Panc1 (cell line): ENCODE data around the gene SUFU. TPM values are rescaled to one million over a fixed set of nuclear protein-coding genes. Genes with fewer than 3 reads are reported as not detected.

ENCODE experiments used
- ATAC-seq: fragments of 200-7000 bp; cut with Tn5 transposase; 2 replicates; pipeline ENCODE4 v1.9.1; 2020; ENCODE audit warnings: mild to moderate bottlenecking, moderate library complexity
- BruUV-seq: library from RNA; stranded (reverse); fragments of 400-500 nt; replicated peaks from 2 replicates; lab custom pipeline; 2021; lab: Mats Ljungman, UMichigan
- CTCF ChIA-PET: fragments of 300-600 bp; sonication (Branson Sonifier 250); formaldehyde crosslinking; loops from one replicate; lab custom pipeline; 2022; ENCODE audit warnings: antibody characterized with exemption; lab: Charles Lee
- POLR2A ChIA-PET: fragments of 300-600 bp; sonication (Branson Sonifier 250); formaldehyde crosslinking; loops from one replicate; lab custom pipeline; 2022; ENCODE audit warnings: antibody characterized with exemption; lab: Charles Lee
- DNase-seq: peaks from one replicate; pipeline ENCODE4 v3.0.0-alpha.2; 2010; ENCODE audit warnings: low read depth, low spot score
- H3K27ac ChIP-seq: 2 replicates; pipeline ENCODE4 v1.5.1; 2011; ENCODE audit warnings: mild to moderate bottlenecking, low read length, inconsistent platforms
- H3K27me3 ChIP-seq: fragments of 200-500 bp; sonication (Bioruptor generic); 2 replicates; pipeline ENCODE4 v1.6.0; 2014; ENCODE audit warnings: low read length, inconsistent platforms; ENCODE audit not compliant: control insufficient read depth, insufficient read depth
- H3K36me3 ChIP-seq: fragments of 200-500 bp; sonication (Bioruptor generic); 2 replicates; pipeline ENCODE4 v1.5.1; 2014; ENCODE audit warnings: inconsistent platforms, mild to moderate bottlenecking, low read length, moderate library complexity; ENCODE audit not compliant: control insufficient read depth, insufficient read depth
- H3K4me1 ChIP-seq: 2 replicates; pipeline ENCODE4 v1.5.1; 2011; ENCODE audit warnings: inconsistent platforms, mild to moderate bottlenecking, low read length, moderate library complexity; ENCODE audit not compliant: control insufficient read depth, insufficient read depth
- H3K4me3 ChIP-seq, 2 experiments: 2 replicates each; pipeline ENCODE4 v1.5.1; 2011 to 2012; ENCODE audit warnings: low read depth in 2 of 2, low read length in 2 of 2, mild to moderate bottlenecking in 2 of 2, inconsistent platforms in 1 of 2, moderate library complexity in 1 of 2
- H3K9me3 ChIP-seq: fragments of 200-500 bp; sonication (Bioruptor generic); 2 replicates; pipeline ENCODE4 v1.5.1; 2014; ENCODE audit warnings: low read depth, mild to moderate bottlenecking, inconsistent platforms, low read length, moderate library complexity; ENCODE audit not compliant: control insufficient read depth, insufficient read depth
- CTCF ChIP-seq: fragments of 450-650 bp; IDR thresholded peaks from 2 replicates; pipeline ENCODE4 v1.5.1; 2017; ENCODE audit warnings: mild to moderate bottlenecking
- POLR2AphosphoS5 ChIP-seq: IDR thresholded peaks from 2 replicates; pipeline ENCODE4 v1.6.1; 2012; ENCODE audit warnings: mild to moderate bottlenecking, low read depth, low read length, moderate library complexity
- SIN3A ChIP-seq: IDR thresholded peaks from 2 replicates; pipeline ENCODE4 v1.6.1; 2012; ENCODE audit warnings: low read depth, mild to moderate bottlenecking, low read length, moderate library complexity, borderline replicate concordance; ENCODE audit not compliant: insufficient read depth
- TCF7L2 ChIP-seq: IDR thresholded peaks from 2 replicates; pipeline ENCODE4 v1.6.1; 2011; ENCODE audit warnings: mild to moderate bottlenecking, low read depth, low read length, inconsistent platforms
- in situ Hi-C: cut with HindIII; loops from 2 replicates; pipeline ENCODE4 v1.10.0; 2016; ENCODE audit warnings: low sequenced_read_pairs, low pct_unique_long_range_greater_than_20kb
- intact Hi-C: fragments of 100-400 bp; cut with micrococcal nuclease; formaldehyde crosslinking; loops from one replicate; pipeline ENCODE4 v1.10.0; 2022; ENCODE audit not compliant: unreplicated experiment
- total RNA-seq: library from RNA; stranded (reverse); gene quantifications from one replicate; pipeline ENCODE4 v1.2.1, GENCODE V29; 2021; ENCODE audit not compliant: unreplicated experiment
- TF ChIP-seq, protein P1 (sequence below), 2 experiments: IDR thresholded peaks; 2 replicates each; pipeline ENCODE4 v1.6.1; 2011 to 2012; ENCODE audit warnings: low read depth in 2 of 2, control low read depth in 1 of 2, low read length in 1 of 2, mild to moderate bottlenecking in 1 of 2, moderate library complexity in 1 of 2; ENCODE audit not compliant: insufficient read depth in 1 of 2

SUFU gene
- total RNA-seq, 1 experiment from 2014 or later, result 9.5 TPM

- in situ Hi-C loops, result no loop called here
- H3K36me3 ChIP-seq, result peaks cover 9% of the 10 kb centered on the region; the same call in 1 of the 2 replicates
- H3K27me3 ChIP-seq, result no peaks in the 10 kb centered on the region
- peak overlapping the region; percentile 94 for H3K27ac ChIP-seq
- ChIA-PET CTCF (no interaction called here), POLR2A (no interaction called here)
- no peaks in the 10 kb centered on the region for H3K9me3 ChIP-seq
- TF ChIP-seq POLR2AphosphoS5 (peak; percentile 76; the same call in 1 of the 2 replicates), CTCF (no peak; the same call in 1 of the 2 replicates), SIN3A (peak; percentile 69), TCF7L2 (peak; percentile 99)
- TF ChIP-seq, protein P1, sequence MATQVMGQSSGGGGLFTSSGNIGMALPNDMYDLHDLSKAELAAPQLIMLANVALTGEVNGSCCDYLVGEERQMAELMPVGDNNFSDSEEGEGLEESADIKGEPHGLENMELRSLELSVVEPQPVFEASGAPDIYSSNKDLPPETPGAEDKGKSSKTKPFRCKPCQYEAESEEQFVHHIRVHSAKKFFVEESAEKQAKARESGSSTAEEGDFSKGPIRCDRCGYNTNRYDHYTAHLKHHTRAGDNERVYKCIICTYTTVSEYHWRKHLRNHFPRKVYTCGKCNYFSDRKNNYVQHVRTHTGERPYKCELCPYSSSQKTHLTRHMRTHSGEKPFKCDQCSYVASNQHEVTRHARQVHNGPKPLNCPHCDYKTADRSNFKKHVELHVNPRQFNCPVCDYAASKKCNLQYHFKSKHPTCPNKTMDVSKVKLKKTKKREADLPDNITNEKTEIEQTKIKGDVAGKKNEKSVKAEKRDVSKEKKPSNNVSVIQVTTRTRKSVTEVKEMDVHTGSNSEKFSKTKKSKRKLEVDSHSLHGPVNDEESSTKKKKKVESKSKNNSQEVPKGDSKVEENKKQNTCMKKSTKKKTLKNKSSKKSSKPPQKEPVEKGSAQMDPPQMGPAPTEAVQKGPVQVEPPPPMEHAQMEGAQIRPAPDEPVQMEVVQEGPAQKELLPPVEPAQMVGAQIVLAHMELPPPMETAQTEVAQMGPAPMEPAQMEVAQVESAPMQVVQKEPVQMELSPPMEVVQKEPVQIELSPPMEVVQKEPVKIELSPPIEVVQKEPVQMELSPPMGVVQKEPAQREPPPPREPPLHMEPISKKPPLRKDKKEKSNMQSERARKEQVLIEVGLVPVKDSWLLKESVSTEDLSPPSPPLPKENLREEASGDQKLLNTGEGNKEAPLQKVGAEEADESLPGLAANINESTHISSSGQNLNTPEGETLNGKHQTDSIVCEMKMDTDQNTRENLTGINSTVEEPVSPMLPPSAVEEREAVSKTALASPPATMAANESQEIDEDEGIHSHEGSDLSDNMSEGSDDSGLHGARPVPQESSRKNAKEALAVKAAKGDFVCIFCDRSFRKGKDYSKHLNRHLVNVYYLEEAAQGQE (IDR thresholded peaks at IDR 0.05; ENCODE audit: insufficient read depth in 1 of 2, low read depth in 2 of 2, low read length in 1 of 2), result no peak
- peaks cover 21% of the 10 kb centered on the region for H3K4me1 ChIP-seq
- ATAC-seq, result peak; percentile 79
- peak overlapping the region; percentile 69 to 86 for H3K4me3 ChIP-seq
- intact Hi-C loops, result loop anchor here (5.0 kb wide), 1 partner anchor 140 kb away; the partner anchor contains the start of genes ACTR1A and SUFU
- DNase-seq, result peak; percentile 87
- no TSS peak for BruUV-seq
These were observed 138.3 kb downstream of the SUFU start for GRCh38 chr10:102641880-102642735.

DNA sequence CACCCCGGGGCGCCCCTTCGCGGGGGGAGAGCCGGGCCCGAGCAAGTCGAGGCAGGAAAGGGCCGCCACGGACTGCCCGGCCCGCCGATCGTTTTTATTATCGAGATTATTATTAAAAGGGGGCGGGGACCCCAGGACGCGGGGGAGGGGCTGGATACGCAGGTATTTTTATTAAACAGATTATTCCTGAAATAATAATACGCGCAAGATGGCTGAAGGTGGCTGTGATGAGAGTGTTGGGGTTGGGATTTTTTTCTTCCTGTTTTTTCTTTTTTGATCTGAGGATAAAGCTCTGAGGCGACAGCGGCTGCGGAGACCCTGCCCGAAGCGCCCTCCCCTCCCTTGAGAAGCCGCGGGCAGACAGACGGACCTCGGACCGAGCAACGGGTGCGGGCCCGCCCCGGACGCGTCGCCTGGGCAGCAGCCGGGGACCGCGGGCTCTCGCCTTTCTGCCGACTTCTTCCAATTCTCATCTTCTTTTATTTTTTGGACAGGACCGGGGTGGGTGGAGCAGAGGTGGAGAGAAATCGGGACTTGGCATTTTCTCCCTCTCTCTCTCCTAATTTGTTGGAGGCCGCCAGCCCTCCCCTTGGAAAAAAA lies 139.1 kb downstream of the SUFU start:
- 0 out of 2 replicates have a peak, but pooled peaks have one; percentile 36 for TF ChIP-seq SIN3A
- no peak for TF ChIP-seq POLR2AphosphoS5
- ChIA-PET CTCF (no interaction called here), POLR2A (no interaction called here)
- H3K4me3 ChIP-seq, result peak overlapping the region; percentile 69 to 86
- in situ Hi-C loops (no loop called here), intact Hi-C loops (loop anchor here (5.0 kb wide), 1 partner anchor 141 kb away; the partner anchor contains the start of genes ACTR1A and SUFU)
- ATAC-seq (no peak), DNase-seq (no peak)
- peaks cover 9% of the 10 kb centered on the region; the same call in 1 of the 2 replicates for H3K36me3 ChIP-seq
- no peaks in the 10 kb centered on the region for H3K27me3 ChIP-seq
- H3K9me3 ChIP-seq, result no peaks in the 10 kb centered on the region
- BruUV-seq, result no TSS peak
- H3K27ac ChIP-seq, result peak overlapping the region; percentile 94
- H3K4me1 ChIP-seq, result peaks cover 28% of the 10 kb centered on the region
